NCI-H345 (cell line): ENCODE measurements around the gene CELF4.

ENCODE experiments used
- DNase-seq: peaks from one replicate; lab custom pipeline; 2025; lab: John Stamatoyannopoulos, UW

CELF4 gene

GRCh38 chr18:37318360-37319355, 246.9 kb downstream of the CELF4 start:
- no peak for DNase-seq

GRCh38 chr18:37317486-37317885, 248.1 kb downstream of the CELF4 start:
- no peak for DNase-seq

- DNase-seq, result no peak
Observed at GRCh38 chr18:37316468-37316867, 249.1 kb downstream of the CELF4 start.

DNA sequence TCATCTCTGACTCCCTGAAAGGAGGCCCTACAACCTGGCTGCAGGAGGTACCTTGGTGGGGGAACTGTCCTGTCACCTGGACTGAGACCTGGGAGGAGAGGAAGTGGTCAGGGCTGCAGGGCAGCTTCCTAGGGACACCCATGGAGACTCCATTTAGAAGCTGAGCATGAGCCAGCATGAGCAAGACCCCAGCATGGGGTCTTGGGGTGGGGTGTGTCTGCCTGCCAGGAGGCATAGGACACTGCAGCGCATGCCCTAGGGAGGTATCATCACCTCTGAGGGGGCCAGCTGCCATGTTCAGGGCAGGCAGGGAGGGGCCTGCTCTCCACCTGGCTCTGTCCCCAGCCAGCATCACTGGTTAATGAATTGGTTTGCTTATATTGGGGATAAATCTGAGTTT, 249.7 kb downstream of the CELF4 start:
- peak; percentile 57 for DNase-seq

GRCh38 chr18:37314534-37314933, 251.1 kb downstream of the CELF4 start:
- no peak for DNase-seq

- DNase-seq, result no peak
Observed at GRCh38 chr18:37313624-37314023, 252.0 kb downstream of the CELF4 start.

- DNase-seq, result no peak
Observed at GRCh38 chr18:37309861-37310260, 255.7 kb downstream of the CELF4 start.

GRCh38 chr18:37309059-37309458, 256.5 kb downstream of the CELF4 start:
- DNase-seq, result no peak

GRCh38 chr18:37307181-37307580, 258.4 kb downstream of the CELF4 start:
- no peak for DNase-seq

GRCh38 chr18:37306432-37306831, 259.2 kb downstream of the CELF4 start:
- DNase-seq, result peak; percentile 10

DNA sequence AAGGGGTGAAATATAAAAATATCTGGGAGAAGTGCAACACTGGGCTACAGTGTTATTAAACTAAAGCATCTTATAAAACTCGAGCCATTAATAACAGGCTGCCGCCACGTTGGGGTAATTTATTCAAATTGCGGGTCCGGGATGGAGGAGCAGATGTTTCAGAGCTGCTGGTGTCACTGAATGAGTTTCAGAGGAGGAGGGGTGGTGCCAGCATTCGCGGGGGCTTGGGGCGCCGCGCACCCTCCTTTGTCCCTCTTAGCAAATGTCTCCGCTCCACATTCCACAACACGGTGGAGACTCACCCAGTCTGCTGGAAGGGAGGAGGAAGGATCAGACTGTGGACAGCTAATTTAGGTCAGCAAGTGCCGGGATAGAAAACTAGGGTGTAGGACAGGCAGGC, 260.5 kb downstream of the CELF4 start:
- DNase-seq, result no peak

- no peak for DNase-seq
Observed at GRCh38 chr18:37304012-37304680, 261.5 kb downstream of the CELF4 start.

GRCh38 chr18:37303009-37303408, 262.6 kb downstream of the CELF4 start:
- DNase-seq, result no peak

DNA sequence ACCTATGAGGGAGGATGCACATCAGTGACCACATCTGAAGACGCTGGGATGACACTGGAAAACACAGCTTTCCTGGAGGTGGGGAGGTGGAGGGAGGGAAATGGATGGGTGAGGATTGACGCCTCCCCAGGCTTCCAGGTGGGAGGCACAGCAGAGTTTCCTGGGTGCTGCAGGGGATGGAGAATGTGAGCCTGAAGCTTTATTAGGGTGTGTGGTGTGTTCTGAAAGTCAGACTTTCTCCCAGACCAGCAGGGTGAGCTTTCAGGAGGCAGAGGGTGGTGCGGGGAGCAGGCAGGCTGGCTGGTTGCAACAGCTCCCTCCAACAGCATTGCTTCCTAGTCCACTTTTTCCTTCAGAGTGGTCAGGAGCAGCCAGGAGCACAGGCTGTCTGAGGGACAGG, 263.1 kb downstream of the CELF4 start:
- no peak for DNase-seq

- peak; percentile 98 for DNase-seq
Observed at GRCh38 chr18:37299471-37300304, 265.9 kb downstream of the CELF4 start.

DNA sequence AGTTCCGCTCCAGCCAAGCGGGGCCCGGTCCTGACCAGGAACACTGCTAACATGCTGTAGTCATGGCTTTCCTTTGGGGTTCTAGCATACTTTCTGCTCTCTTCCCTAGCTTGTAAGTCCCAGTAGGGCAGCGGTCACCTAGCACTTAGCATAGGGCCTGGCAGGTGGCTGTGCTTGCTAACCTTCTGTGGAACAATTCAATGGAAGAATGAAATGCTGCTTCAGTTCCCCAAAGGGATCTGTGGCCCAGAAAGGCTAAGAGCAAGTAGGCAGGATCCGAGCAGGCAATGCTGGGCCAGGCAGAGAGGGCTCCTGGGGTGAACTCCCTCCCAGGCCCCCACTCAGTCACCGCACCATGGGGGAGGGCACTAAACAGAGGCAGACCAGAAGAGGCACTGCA, 266.8 kb downstream of the CELF4 start:
- no peak for DNase-seq

DNA sequence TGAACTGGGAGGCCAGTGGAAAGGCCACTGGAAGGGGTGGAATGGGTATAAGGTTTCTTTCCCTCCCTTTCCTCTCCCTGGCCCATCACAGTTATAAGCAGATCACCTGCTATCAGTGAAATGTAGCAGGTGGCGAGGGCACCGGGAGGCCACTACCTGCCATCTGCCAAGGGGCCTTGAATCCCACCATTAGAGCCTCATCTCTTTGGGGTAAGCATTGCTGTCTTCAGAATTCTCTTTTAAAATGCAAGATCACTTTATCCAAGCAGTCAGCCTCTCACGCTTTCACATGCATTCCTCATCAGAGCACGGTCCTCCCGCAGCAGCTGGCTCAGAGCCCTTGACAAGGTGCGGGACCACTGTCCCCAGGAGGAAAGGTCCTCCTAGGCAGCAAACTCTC, 268.5 kb downstream of the CELF4 start:
- DNase-seq, result no peak

GRCh38 chr18:37294951-37295350, 270.6 kb downstream of the CELF4 start:
- DNase-seq, result no peak

GRCh38 chr18:37293359-37293758, 272.2 kb downstream of the CELF4 start:
- no peak for DNase-seq

GRCh38 chr18:37289423-37289822, 276.2 kb downstream of the CELF4 start:
- DNase-seq, result no peak

DNA sequence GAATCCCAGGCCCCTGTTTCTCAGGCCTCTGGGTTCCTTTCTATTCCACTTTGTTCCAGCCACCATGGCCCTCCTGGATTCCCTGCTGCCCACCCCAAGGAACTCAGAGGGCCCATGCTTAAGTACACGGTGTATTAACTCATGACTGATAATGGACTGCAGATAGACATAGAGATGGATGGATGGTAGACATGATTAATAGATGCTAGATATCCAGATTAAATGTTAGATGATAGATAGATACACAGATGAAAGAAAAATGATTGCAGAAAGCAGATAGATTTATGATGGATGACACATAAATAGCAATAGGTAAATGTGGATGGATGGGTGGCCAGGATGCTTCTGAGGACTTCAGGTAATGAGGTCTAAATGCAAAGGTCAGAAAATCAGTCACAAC, 278.0 kb downstream of the CELF4 start:
- no peak for DNase-seq

- DNase-seq, result no peak
Observed at GRCh38 chr18:37286801-37287200, 278.8 kb downstream of the CELF4 start.
